Measurements from ENCODE around the gene NEO1. TPM values are rescaled to one million over a fixed set of nuclear protein-coding genes. Genes with fewer than 3 reads are reported as not detected.

Gene NEO1
- total RNA-seq (19.6 TPM), polyA plus RNA-seq (ENCODE audit: insufficient read depth in 1 of 8, insufficient read length in 8 of 8, low replicate concordance in 1 of 8) (10 to 100 TPM; 30.8 to 49.7 (median 38.8) TPM)
- long read RNA-seq, donor 1, result 0 reads
- long read RNA-seq, donor 2, result 0 reads
- long read RNA-seq, donor 3, result 0 reads
- long read RNA-seq, donor 4, result 0 reads
- long read RNA-seq, donor 5, result 0 reads
- long read RNA-seq, donor 6, result 0 reads
- long read RNA-seq, donor 7, partial matches to known transcripts, result 14 of 14 reads
- long read RNA-seq, donor 7, other reads (novel, unspliced or antisense), result 0 of 14 reads
- long read RNA-seq, donor 8, partial matches to known transcripts, result 0 of 1 reads
- long read RNA-seq, donor 8, other reads (novel, unspliced or antisense), result 0 of 1 reads
- long read RNA-seq, donor 9, result 0 reads
- long read RNA-seq, donor 10, result 0 reads
- long read RNA-seq, donor 11, partial matches to known transcripts, result 0 of 1 reads
- long read RNA-seq, donor 11, other reads (novel, unspliced or antisense), result 0 of 1 reads

DNA sequence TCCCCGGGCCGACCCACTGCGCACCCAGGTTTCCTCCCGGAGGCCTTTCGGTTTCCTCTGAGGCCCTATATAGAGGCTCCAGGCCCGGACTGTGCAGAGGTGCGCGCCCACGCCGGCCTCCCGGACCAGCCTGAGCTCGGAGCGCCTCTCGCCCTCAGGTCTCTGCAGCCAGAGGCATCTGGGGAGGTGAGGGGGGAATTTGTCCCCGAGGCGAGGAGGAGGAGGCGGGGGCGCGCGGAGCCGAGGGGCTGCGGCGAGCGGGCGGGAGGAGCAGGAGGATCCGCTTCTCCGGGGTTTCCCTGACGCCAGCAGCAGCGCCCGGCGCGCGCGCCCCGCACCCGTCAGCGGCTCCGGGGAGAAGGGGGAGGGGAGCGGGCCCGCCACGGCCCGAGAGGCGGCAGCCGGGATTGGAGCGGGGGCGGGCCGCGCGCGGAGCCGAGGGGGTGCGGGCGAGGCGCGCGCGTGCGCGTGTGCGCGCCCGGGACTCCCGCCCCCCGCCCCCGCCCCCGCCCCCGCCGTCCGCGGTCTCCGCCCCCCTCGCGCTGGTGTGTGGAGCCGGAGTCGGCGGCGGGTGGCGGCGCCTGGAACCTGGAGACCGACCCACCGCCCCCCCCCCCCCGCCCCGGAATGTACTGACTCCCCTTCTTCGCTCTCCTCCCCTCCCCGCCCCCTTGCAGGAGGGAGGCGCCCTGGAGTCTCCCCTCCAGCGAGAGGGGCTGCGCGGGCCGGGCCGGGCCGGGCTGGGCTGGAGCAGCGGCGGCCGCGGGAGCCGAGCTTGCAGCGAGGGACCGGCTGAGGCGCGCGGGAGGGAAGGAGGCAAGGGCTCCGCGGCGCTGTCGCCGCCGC lies at the start of gene NEO1:
NEO1 (plus strand) TSS at position 657 of the 846 bp plus-strand sequence. CDS start 213 bp downstream, outside the sequence.
- peaks cover 5% of the 10 kb centered on the region for H3K27me3 ChIP-seq (ENCODE audit: control insufficient read depth, insufficient read depth, low read length)

GRCh38 chr15:73004462-73004861 lies 47.8 kb upstream of the NEO1 start:
- no peak for DNase-seq
- no peaks in the 10 kb centered on the region for H3K4me1 ChIP-seq (ENCODE audit: control insufficient read depth, insufficient read depth, low read length)
- no peak overlapping the region for H3K4me3 ChIP-seq (ENCODE audit: low read length)
- no peaks in the 10 kb centered on the region for H3K36me3 ChIP-seq (ENCODE audit: control insufficient read depth, insufficient read depth, low read length)
- peaks cover 6% of the 10 kb centered on the region for H3K27me3 ChIP-seq (ENCODE audit: control insufficient read depth, insufficient read depth, low read length)
- H3K27ac ChIP-seq (ENCODE audit: low read length), result no peak overlapping the region
- 90% methylated on average over 4 of the region's 5 CpGs for WGBS (ENCODE audit: insufficient coverage)
- H3K9me3 ChIP-seq (replicated peaks; ENCODE audit: control insufficient read depth, low read depth, low read length), result no peaks in the 10 kb centered on the region

More for the DNA sequence above, at the start of gene NEO1:
- H3K9me3 ChIP-seq (replicated peaks; ENCODE audit: control insufficient read depth, low read depth, low read length), result no peaks in the 10 kb centered on the region
- peak within 1 kb of the TSS; percentile 88 for H3K4me3 ChIP-seq (ENCODE audit: low read length)
- peaks cover 2% of the 10 kb centered on the region for H3K4me1 ChIP-seq (ENCODE audit: control insufficient read depth, insufficient read depth, low read length)
- peak; percentile 95 for DNase-seq
- 0% methylated on average over 59 of the region's 108 CpGs for WGBS (ENCODE audit: insufficient coverage)
- H3K36me3 ChIP-seq (ENCODE audit: control insufficient read depth, insufficient read depth, low read length), result no peaks in the 10 kb centered on the region
- peak within 1 kb of the TSS; percentile 92 for H3K27ac ChIP-seq (ENCODE audit: low read length)

DNA sequence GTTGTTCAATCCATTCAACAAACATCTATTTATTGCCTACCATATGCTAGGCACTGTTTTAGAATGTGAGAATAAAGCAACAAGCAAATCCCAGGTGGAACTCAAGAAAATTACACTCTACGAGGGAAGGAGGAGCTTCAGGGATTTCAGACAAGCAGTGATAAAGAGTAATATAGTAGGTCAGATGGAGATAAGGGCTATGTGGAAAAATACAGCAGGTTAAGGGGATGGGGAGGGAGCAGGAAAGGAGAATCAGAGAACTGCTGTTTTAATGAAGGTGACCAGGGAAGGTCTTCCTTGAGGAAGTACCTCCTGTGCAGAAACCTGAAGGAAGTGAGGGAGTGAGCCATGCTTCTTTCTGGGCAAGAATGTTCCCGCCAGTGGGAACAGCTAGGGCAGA lies 47.2 kb upstream of the NEO1 start:
- Histone ChIP-seq H3K27me3 (ENCODE audit: control insufficient read depth, insufficient read depth, low read length) (peaks cover 6% of the 10 kb centered on the region), H3K36me3 (ENCODE audit: control insufficient read depth, insufficient read depth, low read length) (no peaks in the 10 kb centered on the region), H3K9me3 (replicated peaks; ENCODE audit: control insufficient read depth, low read depth, low read length) (no peaks in the 10 kb centered on the region), H3K27ac (ENCODE audit: low read length) (no peak overlapping the region), H3K4me3 (ENCODE audit: low read length) (no peak overlapping the region), H3K4me1 (ENCODE audit: control insufficient read depth, insufficient read depth, low read length) (no peaks in the 10 kb centered on the region)
- 92% methylated on average over 2 of the region's 2 CpGs for WGBS (ENCODE audit: insufficient coverage)
- DNase-seq, result no peak

DNA sequence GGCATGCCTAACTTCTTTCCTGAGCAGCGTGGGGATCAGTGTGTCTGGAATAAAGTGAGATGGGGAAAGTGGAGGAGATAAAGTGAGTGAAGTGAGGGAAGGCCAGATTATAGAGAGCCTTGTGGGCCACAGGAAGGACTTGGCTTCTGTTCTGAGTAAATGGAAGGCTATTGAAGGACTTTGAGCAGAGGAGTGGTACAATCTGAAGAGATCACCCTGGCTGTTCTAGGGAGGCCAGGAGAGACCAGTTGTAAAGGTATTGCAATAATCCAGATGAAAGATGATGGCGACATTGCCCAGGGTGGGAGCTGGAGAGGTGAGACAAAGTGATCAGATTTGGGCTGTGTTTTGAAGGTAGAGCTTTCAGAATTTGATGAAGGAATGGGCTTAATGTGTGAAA lies 46.8 kb upstream of the NEO1 start:
- Histone ChIP-seq H3K9me3 (replicated peaks; ENCODE audit: control insufficient read depth, low read depth, low read length) (no peaks in the 10 kb centered on the region), H3K4me1 (ENCODE audit: control insufficient read depth, insufficient read depth, low read length) (peaks cover 1% of the 10 kb centered on the region), H3K27ac (ENCODE audit: low read length) (no peak overlapping the region), H3K27me3 (ENCODE audit: control insufficient read depth, insufficient read depth, low read length) (peaks cover 6% of the 10 kb centered on the region), H3K4me3 (ENCODE audit: low read length) (no peak overlapping the region), H3K36me3 (ENCODE audit: control insufficient read depth, insufficient read depth, low read length) (no peaks in the 10 kb centered on the region)
- 81% methylated on average over 2 of the region's 2 CpGs for WGBS (ENCODE audit: insufficient coverage)
- DNase-seq, result no peak

DNA sequence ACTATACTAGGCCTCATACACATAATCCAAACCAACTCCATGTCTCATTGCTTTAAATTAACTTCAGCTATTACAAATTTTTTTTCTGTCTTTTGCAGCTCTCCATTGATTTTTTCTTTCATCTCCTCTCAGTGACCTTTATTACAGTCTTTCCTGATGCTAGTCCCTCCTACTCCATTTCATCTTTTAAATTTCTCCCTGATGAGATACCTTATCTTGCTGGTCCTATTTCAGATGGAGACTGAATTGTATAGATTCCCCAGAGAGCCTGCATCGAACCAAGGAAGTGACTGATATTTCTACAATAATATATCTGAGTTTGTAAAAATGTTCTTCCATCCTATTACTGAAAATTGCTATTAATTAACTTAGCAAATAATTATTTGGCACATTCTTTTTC lies 45.7 kb upstream of the NEO1 start:
- Histone ChIP-seq H3K4me3 (ENCODE audit: low read length) (no peak overlapping the region), H3K27ac (ENCODE audit: low read length) (no peak overlapping the region), H3K36me3 (ENCODE audit: control insufficient read depth, insufficient read depth, low read length) (no peaks in the 10 kb centered on the region), H3K9me3 (replicated peaks; ENCODE audit: control insufficient read depth, low read depth, low read length) (no peaks in the 10 kb centered on the region), H3K27me3 (ENCODE audit: control insufficient read depth, insufficient read depth, low read length) (peaks cover 6% of the 10 kb centered on the region), H3K4me1 (ENCODE audit: control insufficient read depth, insufficient read depth, low read length) (peaks cover 7% of the 10 kb centered on the region)
- DNase-seq, result no peak
- WGBS (ENCODE audit: insufficient coverage), result no CpG with 5 or more reads among the region's 1 CpG

- no peaks in the 10 kb centered on the region for H3K36me3 ChIP-seq (ENCODE audit: control insufficient read depth, insufficient read depth, low read length)
- 26% methylated on average over 5 of the region's 13 CpGs for WGBS (ENCODE audit: insufficient coverage)
- peaks cover 8% of the 10 kb centered on the region for H3K27me3 ChIP-seq (ENCODE audit: control insufficient read depth, insufficient read depth, low read length)
- H3K27ac ChIP-seq (ENCODE audit: low read length), result peak overlapping the region; percentile 29
- H3K9me3 ChIP-seq (replicated peaks; ENCODE audit: control insufficient read depth, low read depth, low read length), result no peaks in the 10 kb centered on the region
- peak; percentile 85 for DNase-seq
- H3K4me3 ChIP-seq (ENCODE audit: low read length), result no peak overlapping the region
- H3K4me1 ChIP-seq (ENCODE audit: control insufficient read depth, insufficient read depth, low read length), result peaks cover 7% of the 10 kb centered on the region
Observed at GRCh38 chr15:73009066-73010056, 42.9 kb upstream of the NEO1 start.

GRCh38 chr15:73010154-73011152 lies 41.8 kb upstream of the NEO1 start:
- Histone ChIP-seq H3K4me1 (ENCODE audit: control insufficient read depth, insufficient read depth, low read length) (peaks cover 7% of the 10 kb centered on the region), H3K36me3 (ENCODE audit: control insufficient read depth, insufficient read depth, low read length) (no peaks in the 10 kb centered on the region), H3K9me3 (replicated peaks; ENCODE audit: control insufficient read depth, low read depth, low read length) (no peaks in the 10 kb centered on the region), H3K4me3 (ENCODE audit: low read length) (no peak overlapping the region), H3K27ac (ENCODE audit: low read length) (no peak overlapping the region), H3K27me3 (ENCODE audit: control insufficient read depth, insufficient read depth, low read length) (peaks cover 8% of the 10 kb centered on the region)
- 60% methylated on average over 5 of the region's 10 CpGs for WGBS (ENCODE audit: insufficient coverage)
- DNase-seq, result peak; percentile 36

GRCh38 chr15:73014904-73015303 lies 37.4 kb upstream of the NEO1 start:
- H3K27ac ChIP-seq (ENCODE audit: low read length), result no peak overlapping the region
- H3K4me1 ChIP-seq (ENCODE audit: control insufficient read depth, insufficient read depth, low read length), result peaks cover 7% of the 10 kb centered on the region
- no CpG with 5 or more reads among the region's 1 CpG for WGBS (ENCODE audit: insufficient coverage)
- no peak overlapping the region for H3K4me3 ChIP-seq (ENCODE audit: low read length)
- no peaks in the 10 kb centered on the region for H3K9me3 ChIP-seq (replicated peaks; ENCODE audit: control insufficient read depth, low read depth, low read length)
- DNase-seq, result no peak
- H3K36me3 ChIP-seq (ENCODE audit: control insufficient read depth, insufficient read depth, low read length), result no peaks in the 10 kb centered on the region
- H3K27me3 ChIP-seq (ENCODE audit: control insufficient read depth, insufficient read depth, low read length), result peaks cover 2% of the 10 kb centered on the region

GRCh38 chr15:73015493-73015892 lies 36.8 kb upstream of the NEO1 start:
- H3K9me3 ChIP-seq (replicated peaks; ENCODE audit: control insufficient read depth, low read depth, low read length), result no peaks in the 10 kb centered on the region
- H3K4me1 ChIP-seq (ENCODE audit: control insufficient read depth, insufficient read depth, low read length), result peaks cover 5% of the 10 kb centered on the region
- WGBS (ENCODE audit: insufficient coverage), result 94% methylated on average over 3 of the region's 6 CpGs
- no peaks in the 10 kb centered on the region for H3K36me3 ChIP-seq (ENCODE audit: control insufficient read depth, insufficient read depth, low read length)
- no peak overlapping the region for H3K4me3 ChIP-seq (ENCODE audit: low read length)
- DNase-seq, result no peak
- no peak overlapping the region for H3K27ac ChIP-seq (ENCODE audit: low read length)
- H3K27me3 ChIP-seq (ENCODE audit: control insufficient read depth, insufficient read depth, low read length), result peaks cover 2% of the 10 kb centered on the region

Data from muscle of leg (tissue), 16 donors.